ENCODE measurements around the gene SMIM14.

SMIM14 gene

GRCh38 chr4:39617534-39617933 is 21.1 kb downstream of the SMIM14 start:
- no peak for TF ChIP-seq NFIC (IDR thresholded peaks at IDR 0.05)
- no peak for TF ChIP-seq TCF12 (IDR thresholded peaks at IDR 0.05; ENCODE audit: low read depth)
- TF ChIP-seq ZBTB7A (IDR thresholded peaks at IDR 0.05; ENCODE audit: low read depth) = no peak
- TF ChIP-seq FOXM1 (IDR thresholded peaks at IDR 0.05; ENCODE audit: borderline replicate concordance, low read depth) = no peak
- TF ChIP-seq REST (IDR thresholded peaks at IDR 0.05; ENCODE audit: low read depth) = no peak
- TF ChIP-seq, protein P1, sequence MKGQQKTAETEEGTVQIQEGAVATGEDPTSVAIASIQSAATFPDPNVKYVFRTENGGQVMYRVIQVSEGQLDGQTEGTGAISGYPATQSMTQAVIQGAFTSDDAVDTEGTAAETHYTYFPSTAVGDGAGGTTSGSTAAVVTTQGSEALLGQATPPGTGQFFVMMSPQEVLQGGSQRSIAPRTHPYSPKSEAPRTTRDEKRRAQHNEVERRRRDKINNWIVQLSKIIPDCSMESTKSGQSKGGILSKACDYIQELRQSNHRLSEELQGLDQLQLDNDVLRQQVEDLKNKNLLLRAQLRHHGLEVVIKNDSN (IDR thresholded peaks at IDR 0.05) = no peak
- TF ChIP-seq CEBPB (IDR thresholded peaks at IDR 0.05) = no peak
- TF ChIP-seq, protein P2, sequence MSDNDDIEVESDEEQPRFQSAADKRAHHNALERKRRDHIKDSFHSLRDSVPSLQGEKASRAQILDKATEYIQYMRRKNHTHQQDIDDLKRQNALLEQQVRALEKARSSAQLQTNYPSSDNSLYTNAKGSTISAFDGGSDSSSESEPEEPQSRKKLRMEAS (IDR thresholded peaks at IDR 0.05) = no peak
- TF ChIP-seq EGR1 (IDR thresholded peaks at IDR 0.05) = no peak
- no peak for TF ChIP-seq RAD21 (IDR thresholded peaks at IDR 0.05; ENCODE audit: low read depth)
- no peak for TF ChIP-seq EP300 (IDR thresholded peaks at IDR 0.05; ENCODE audit: borderline replicate concordance)
- no peak for TF ChIP-seq TAF1 (IDR thresholded peaks at IDR 0.05; ENCODE audit: low read depth)
- no peak for TF ChIP-seq TEAD4 (IDR thresholded peaks at IDR 0.05)
- no peak for TF ChIP-seq CREB1 (IDR thresholded peaks at IDR 0.05; ENCODE audit: low read depth)

DNA sequence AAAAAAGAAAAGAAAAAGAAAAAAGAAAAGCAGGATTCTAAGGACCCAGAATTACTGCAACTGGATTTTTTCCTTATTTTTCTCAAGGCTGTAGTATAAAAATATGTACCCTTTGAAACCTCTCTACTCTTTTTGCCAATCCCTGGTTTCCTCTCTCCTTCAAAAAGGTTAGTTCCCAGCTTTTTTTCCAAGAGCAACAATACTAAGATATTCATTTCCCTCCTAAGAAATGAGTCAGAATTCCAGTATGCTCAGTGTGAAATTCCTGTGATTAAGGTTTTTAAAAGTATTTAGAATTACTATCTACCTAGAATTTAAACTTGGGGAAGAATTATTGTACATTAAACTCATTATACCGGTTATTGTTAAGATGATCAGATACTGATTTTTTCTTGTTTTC is 22.0 kb downstream of the SMIM14 start:
- TF ChIP-seq FOXM1 (IDR thresholded peaks at IDR 0.05; ENCODE audit: borderline replicate concordance, low read depth) (no peak), TEAD4 (IDR thresholded peaks at IDR 0.05) (no peak), EP300 (IDR thresholded peaks at IDR 0.05; ENCODE audit: borderline replicate concordance) (no peak), CEBPB (IDR thresholded peaks at IDR 0.05) (no peak), EGR1 (IDR thresholded peaks at IDR 0.05) (no peak), RAD21 (IDR thresholded peaks at IDR 0.05; ENCODE audit: low read depth) (no peak), NFIC (IDR thresholded peaks at IDR 0.05) (no peak), CREB1 (IDR thresholded peaks at IDR 0.05; ENCODE audit: low read depth) (no peak), YY1 (IDR thresholded peaks at IDR 0.05; ENCODE audit: low read depth) (no peak), TAF1 (IDR thresholded peaks at IDR 0.05; ENCODE audit: low read depth) (no peak), ZBTB7A (IDR thresholded peaks at IDR 0.05; ENCODE audit: low read depth) (no peak), TCF12 (IDR thresholded peaks at IDR 0.05; ENCODE audit: low read depth) (no peak), REST (IDR thresholded peaks at IDR 0.05; ENCODE audit: low read depth) (no peak)
- TF ChIP-seq, protein P1 (IDR thresholded peaks at IDR 0.05) = no peak
- TF ChIP-seq, protein P2 (IDR thresholded peaks at IDR 0.05) = no peak

DNA sequence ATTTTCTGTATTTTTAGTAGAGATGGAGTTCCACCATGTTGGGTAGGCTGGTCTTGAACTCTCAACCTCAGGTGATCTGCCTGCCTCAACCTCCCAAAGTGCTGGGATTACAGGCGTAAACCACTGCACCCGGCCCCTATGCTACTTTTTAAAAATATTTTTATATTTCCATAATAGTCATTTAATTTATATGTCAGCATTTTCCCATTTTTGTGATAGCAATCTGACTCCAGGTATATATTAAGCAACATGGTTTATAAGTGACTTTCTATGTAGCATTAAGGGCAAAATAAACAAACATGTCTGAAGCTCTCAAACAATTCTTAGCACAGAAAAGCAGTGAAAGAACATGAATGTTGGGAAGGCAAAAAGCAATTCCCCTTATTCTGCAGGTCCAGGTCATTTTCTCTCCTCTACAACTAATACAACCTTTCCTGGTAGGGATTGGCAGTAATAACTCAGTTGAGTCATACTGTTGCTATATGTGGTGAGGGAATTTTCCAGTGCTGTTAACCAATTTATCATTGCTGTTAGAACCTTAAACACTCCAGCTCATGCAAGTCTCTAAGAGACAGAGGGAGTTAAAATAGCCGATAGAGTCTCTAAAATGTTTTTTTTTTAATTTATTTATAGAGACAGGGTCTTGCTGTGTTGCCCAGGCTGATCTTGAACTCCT is 24.0 kb downstream of the SMIM14 start:
- no peak for TF ChIP-seq ZBTB7A (IDR thresholded peaks at IDR 0.05; ENCODE audit: low read depth)
- TF ChIP-seq EP300 (IDR thresholded peaks at IDR 0.05; ENCODE audit: borderline replicate concordance) = no peak
- no peak for TF ChIP-seq NFIC (IDR thresholded peaks at IDR 0.05)
- TF ChIP-seq YY1 (IDR thresholded peaks at IDR 0.05; ENCODE audit: low read depth) = no peak
- no peak for TF ChIP-seq FOXM1 (IDR thresholded peaks at IDR 0.05; ENCODE audit: borderline replicate concordance, low read depth)
- no peak for TF ChIP-seq CREB1 (IDR thresholded peaks at IDR 0.05; ENCODE audit: low read depth)
- TF ChIP-seq RAD21 (IDR thresholded peaks at IDR 0.05; ENCODE audit: low read depth) = no peak
- TF ChIP-seq EGR1 (IDR thresholded peaks at IDR 0.05) = no peak
- no peak for TF ChIP-seq TEAD4 (IDR thresholded peaks at IDR 0.05)
- TF ChIP-seq, protein P2 (IDR thresholded peaks at IDR 0.05) = no peak
- no peak for TF ChIP-seq CEBPB (IDR thresholded peaks at IDR 0.05)
- no peak for TF ChIP-seq REST (IDR thresholded peaks at IDR 0.05; ENCODE audit: low read depth)
- no peak for TF ChIP-seq TCF12 (IDR thresholded peaks at IDR 0.05; ENCODE audit: low read depth)
- no peak for TF ChIP-seq TAF1 (IDR thresholded peaks at IDR 0.05; ENCODE audit: low read depth)
- TF ChIP-seq, protein P1 (IDR thresholded peaks at IDR 0.05) = no peak
